Measurements from ENCODE around the gene PDZD8.

PDZD8 gene

DNA sequence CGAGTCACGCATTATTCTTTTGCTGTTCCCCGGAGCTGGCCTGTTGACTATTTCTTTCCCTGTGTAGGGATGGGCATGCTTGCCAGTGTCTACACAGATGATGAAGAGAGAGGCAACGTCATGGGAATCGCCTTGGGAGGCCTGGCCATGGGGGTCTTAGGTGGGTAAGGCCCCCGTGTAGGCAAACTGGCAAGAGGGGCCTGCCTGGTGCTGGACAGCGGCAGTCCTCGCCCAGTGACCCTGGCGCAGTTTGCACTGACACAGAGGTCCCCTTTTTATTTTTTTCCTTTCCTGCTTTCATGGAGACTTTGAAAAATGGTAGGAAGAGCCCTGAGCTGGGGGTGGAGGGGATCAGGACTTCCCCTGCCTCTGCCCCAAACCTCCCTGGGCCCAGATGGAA, 120.9 kb downstream of the PDZD8 start:
- no peak for TF ChIP-seq CTCF (IDR thresholded peaks at IDR 0.05; ENCODE audit: low read depth, low read length, missing control alignments)
- H3K4me3 ChIP-seq (ENCODE audit: low read depth, low read length), result no peak overlapping the region
- no peak for DNase-seq (ENCODE audit: low read depth)

GRCh38 chr10:117253908-117254307, 121.3 kb downstream of the PDZD8 start:
- no peak overlapping the region for H3K4me3 ChIP-seq (ENCODE audit: low read depth, low read length)
- no peak for DNase-seq (ENCODE audit: low read depth)
- no peak for TF ChIP-seq CTCF (IDR thresholded peaks at IDR 0.05; ENCODE audit: low read depth, low read length, missing control alignments)

- no peak for DNase-seq (ENCODE audit: low read depth)
- no peak for TF ChIP-seq CTCF (IDR thresholded peaks at IDR 0.05; ENCODE audit: low read depth, low read length, missing control alignments)
Measured at GRCh38 chr10:117250411-117250810, 124.8 kb downstream of the PDZD8 start.

DNA sequence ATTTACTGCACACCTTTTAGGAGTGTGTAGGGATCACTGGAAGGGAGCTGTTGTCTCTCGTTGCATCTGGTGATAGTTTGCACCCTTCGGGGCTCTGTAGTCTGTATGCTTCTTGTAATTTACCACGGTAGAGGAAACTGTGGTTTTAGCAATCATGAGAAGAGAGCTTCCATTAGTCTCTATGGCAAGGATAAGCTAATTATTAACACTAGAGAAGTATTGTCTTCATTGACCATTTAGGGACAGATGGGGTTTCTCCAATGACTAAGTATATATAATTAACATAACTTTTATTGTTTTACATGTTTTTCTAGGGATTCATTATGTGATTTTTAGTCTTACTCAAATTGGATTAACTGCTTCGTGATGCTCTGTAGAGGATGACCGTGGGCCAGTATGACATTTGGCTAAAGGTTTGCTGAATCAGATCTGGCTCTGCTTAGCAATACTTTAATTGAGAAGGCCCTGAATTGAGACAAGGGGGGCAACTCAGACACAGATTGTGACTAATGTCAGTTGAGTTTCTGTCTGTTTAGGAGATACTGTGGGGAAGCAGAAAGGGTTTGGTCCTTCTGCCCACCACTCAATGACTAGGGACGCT, 125.6 kb downstream of the PDZD8 start:
- H3K4me3 ChIP-seq (ENCODE audit: low read depth, low read length), result no peak overlapping the region
- no peak for TF ChIP-seq CTCF (IDR thresholded peaks at IDR 0.05; ENCODE audit: low read depth, low read length, missing control alignments)
- DNase-seq (ENCODE audit: low read depth), result no peak

More at GRCh38 chr10:117250411-117250810, 124.8 kb downstream of the PDZD8 start:
- no peak overlapping the region for H3K4me3 ChIP-seq (ENCODE audit: low read depth, low read length)

DNA sequence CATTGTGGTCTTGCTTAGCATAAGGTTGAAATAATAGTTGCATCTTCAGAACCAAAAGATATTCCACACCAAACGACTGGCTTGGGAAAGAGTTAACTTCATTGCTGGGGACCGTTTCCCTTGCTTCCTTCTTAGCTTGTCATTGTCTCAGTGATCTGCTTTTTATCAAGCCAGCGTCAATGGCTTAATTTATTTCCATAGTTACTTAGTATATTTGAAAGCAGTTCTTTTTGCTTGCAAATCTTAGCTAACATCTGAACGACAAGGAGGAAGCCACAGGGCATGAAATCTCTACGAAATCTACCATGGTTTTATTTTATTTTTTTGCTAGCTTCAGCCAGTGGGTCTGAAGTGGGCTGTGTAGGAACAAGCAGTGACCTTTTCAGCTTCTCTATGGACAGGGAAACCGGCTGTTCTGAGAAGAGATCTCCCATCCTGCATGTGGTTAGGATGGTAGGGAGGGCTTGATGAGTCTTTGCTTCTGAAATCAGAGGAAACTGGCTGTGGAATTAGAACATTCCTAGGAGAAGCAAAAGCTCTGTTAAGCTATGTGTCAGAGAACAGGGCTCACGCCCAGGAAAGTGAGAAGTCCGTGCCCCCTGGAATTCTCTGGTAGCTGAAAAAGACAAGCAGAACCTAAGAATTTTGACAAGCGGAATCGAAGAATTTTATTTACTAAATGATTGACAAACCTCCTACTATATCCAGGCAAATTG, 126.3 kb downstream of the PDZD8 start:
- no peak for DNase-seq (ENCODE audit: low read depth)
- H3K4me3 ChIP-seq (ENCODE audit: low read depth, low read length), result no peak overlapping the region
- no peak for TF ChIP-seq CTCF (IDR thresholded peaks at IDR 0.05; ENCODE audit: low read depth, low read length, missing control alignments)

GRCh38 chr10:117246997-117247671, 128.1 kb downstream of the PDZD8 start:
- H3K4me3 ChIP-seq (ENCODE audit: low read depth, low read length), result no peak overlapping the region
- no peak for DNase-seq (ENCODE audit: low read depth)
- TF ChIP-seq CTCF (IDR thresholded peaks at IDR 0.05; ENCODE audit: low read depth, low read length, missing control alignments), result no peak
